GM19351 (cell line): ENCODE measurements around the gene PTOV1.

ENCODE experiments used
- ATAC-seq: cut with Tn5 transposase; IDR thresholded peaks from one replicate; pipeline ENCODE4 v1.9.1; 2021; ENCODE audit warnings: mild to moderate bottlenecking, moderate library complexity; ENCODE audit not compliant: unreplicated experiment

PTOV1 gene

GRCh38 chr19:49887665-49888509 lies 36.9 kb downstream of the PTOV1 start:
- no peak for ATAC-seq

GRCh38 chr19:49888510-49888824 lies 37.5 kb downstream of the PTOV1 start:
- no peak for ATAC-seq

- ATAC-seq, result no peak
These were observed 38.2 kb downstream of the PTOV1 start for GRCh38 chr19:49889038-49889686.

- peak; percentile 34 for ATAC-seq
These were observed 38.9 kb downstream of the PTOV1 start for GRCh38 chr19:49889687-49890348.

- peak; percentile 48 for ATAC-seq
These were observed 39.7 kb downstream of the PTOV1 start for GRCh38 chr19:49890349-49891311.

GRCh38 chr19:49891393-49891792 lies 40.4 kb downstream of the PTOV1 start:
- no peak for ATAC-seq

GRCh38 chr19:49892716-49893115 lies 41.8 kb downstream of the PTOV1 start:
- ATAC-seq, result no peak

GRCh38 chr19:49894011-49894664 lies 43.2 kb downstream of the PTOV1 start:
- no peak for ATAC-seq

- ATAC-seq, result no peak
These were observed 44.1 kb downstream of the PTOV1 start for GRCh38 chr19:49894879-49895565.

- no peak for ATAC-seq
These were observed 44.8 kb downstream of the PTOV1 start for GRCh38 chr19:49895566-49896297.

GRCh38 chr19:49896863-49897621 lies 46.1 kb downstream of the PTOV1 start, which contains the start of gene IL4I1:
TSS of gene IL4I1 (minus strand) at chr19:49896887. CDS start at chr19:49896160, 727 bp downstream.
- peak; percentile 48 for ATAC-seq

GRCh38 chr19:49904136-49904535 lies 53.2 kb downstream of the PTOV1 start:
- no peak for ATAC-seq

GRCh38 chr19:49906879-49907564 lies 56.1 kb downstream of the PTOV1 start:
- no peak for ATAC-seq

GRCh38 chr19:49907745-49908446 lies 56.9 kb downstream of the PTOV1 start:
- no peak for ATAC-seq

- no peak for ATAC-seq
These were observed 57.8 kb downstream of the PTOV1 start for GRCh38 chr19:49908480-49909420.

GRCh38 chr19:49910179-49910578 lies 59.2 kb downstream of the PTOV1 start:
- no peak for ATAC-seq
